Measurements from ENCODE around the gene KRTAP10-11.

Gene KRTAP10-11

DNA sequence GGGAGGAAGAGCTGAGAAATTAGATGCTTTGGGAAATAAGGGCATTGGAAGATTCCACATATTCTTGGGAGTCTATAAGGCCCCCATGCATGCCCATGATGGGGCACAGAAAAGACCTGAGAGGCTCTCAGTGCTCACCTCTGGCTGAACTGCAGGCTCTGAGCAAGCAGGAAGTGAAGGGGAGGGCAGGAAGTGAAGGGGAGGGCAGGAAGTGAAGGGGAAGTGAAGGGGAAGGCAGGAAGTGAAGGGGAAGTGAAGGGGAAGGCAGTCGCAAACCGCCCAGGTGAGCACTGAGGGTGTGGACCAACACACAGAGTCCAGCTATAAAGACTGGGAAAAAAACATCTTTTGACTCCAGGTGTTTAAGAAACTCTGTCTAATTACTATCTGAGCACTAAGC, 15.8 kb upstream of the KRTAP10-11 start:
- Histone ChIP-seq H3K4me3 (ENCODE audit: low read length) (peak overlapping the region; percentile 20; the same call in 1 of the 2 replicates), H3K9me2 (replicated peaks; ENCODE audit: control insufficient read depth, low read length) (no peaks in the 10 kb centered on the region), H3K79me2 (ENCODE audit: control insufficient read depth, low read length) (no peaks in the 10 kb centered on the region), H3K36me3 (ENCODE audit: control insufficient read depth, low read length) (no peaks in the 10 kb centered on the region), H3K4me2 (ENCODE audit: low read length) (peak overlapping the region; percentile 34), H3K4me1 (ENCODE audit: control insufficient read depth, low read length) (peaks cover 12% of the 10 kb centered on the region), H3K9me3 (ENCODE audit: control insufficient read depth, insufficient read depth, low read length) (peaks cover 41% of the 10 kb centered on the region), H4K20me1 (ENCODE audit: control insufficient read depth, insufficient read depth, low read depth, low read length) (no peaks in the 10 kb centered on the region), H3F3A (ENCODE audit: control insufficient read depth, insufficient read depth) (no peaks in the 10 kb centered on the region), H3K27ac (ENCODE audit: low read depth, low read length) (no peak overlapping the region), H3K27me3 (ENCODE audit: control insufficient read depth, low read length) (no peaks in the 10 kb centered on the region)
- TF ChIP-seq EZH2phosphoT487 (IDR thresholded peaks at IDR 0.05; ENCODE audit: borderline replicate concordance, low read length), result no peak
- TF ChIP-seq, protein P1, sequence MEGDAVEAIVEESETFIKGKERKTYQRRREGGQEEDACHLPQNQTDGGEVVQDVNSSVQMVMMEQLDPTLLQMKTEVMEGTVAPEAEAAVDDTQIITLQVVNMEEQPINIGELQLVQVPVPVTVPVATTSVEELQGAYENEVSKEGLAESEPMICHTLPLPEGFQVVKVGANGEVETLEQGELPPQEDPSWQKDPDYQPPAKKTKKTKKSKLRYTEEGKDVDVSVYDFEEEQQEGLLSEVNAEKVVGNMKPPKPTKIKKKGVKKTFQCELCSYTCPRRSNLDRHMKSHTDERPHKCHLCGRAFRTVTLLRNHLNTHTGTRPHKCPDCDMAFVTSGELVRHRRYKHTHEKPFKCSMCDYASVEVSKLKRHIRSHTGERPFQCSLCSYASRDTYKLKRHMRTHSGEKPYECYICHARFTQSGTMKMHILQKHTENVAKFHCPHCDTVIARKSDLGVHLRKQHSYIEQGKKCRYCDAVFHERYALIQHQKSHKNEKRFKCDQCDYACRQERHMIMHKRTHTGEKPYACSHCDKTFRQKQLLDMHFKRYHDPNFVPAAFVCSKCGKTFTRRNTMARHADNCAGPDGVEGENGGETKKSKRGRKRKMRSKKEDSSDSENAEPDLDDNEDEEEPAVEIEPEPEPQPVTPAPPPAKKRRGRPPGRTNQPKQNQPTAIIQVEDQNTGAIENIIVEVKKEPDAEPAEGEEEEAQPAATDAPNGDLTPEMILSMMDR (IDR thresholded peaks at IDR 0.05; ENCODE audit: low read depth, low read length, poor library complexity, severe bottlenecking), result no peak

DNA sequence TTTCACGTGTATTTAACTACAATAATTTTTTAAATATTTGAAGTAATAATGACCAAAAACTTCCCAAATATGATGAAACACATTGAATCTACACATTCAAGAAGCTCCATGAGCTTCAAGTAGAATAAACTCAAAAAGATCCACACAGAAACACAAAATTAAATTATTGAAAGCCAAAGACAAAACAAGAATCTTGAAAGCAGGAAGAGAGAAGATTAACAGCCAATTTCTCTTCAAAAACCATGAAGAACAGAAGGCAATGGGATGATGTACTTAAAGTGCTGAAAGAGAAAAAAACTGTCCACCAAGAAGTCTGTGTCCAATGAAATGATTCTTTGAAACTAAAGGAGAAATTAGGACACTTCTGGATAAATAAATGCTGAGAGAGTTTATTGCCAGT, 14.1 kb upstream of the KRTAP10-11 start:
- Histone ChIP-seq H3K9me3 (ENCODE audit: control insufficient read depth, insufficient read depth, low read length) (peaks cover 34% of the 10 kb centered on the region), H3K4me3 (ENCODE audit: low read length) (no peak overlapping the region)
- TF ChIP-seq EZH2phosphoT487 (IDR thresholded peaks at IDR 0.05; ENCODE audit: borderline replicate concordance, low read length), result no peak
- TF ChIP-seq, protein P1 (IDR thresholded peaks at IDR 0.05; ENCODE audit: low read depth, low read length, poor library complexity, severe bottlenecking), result no peak

DNA sequence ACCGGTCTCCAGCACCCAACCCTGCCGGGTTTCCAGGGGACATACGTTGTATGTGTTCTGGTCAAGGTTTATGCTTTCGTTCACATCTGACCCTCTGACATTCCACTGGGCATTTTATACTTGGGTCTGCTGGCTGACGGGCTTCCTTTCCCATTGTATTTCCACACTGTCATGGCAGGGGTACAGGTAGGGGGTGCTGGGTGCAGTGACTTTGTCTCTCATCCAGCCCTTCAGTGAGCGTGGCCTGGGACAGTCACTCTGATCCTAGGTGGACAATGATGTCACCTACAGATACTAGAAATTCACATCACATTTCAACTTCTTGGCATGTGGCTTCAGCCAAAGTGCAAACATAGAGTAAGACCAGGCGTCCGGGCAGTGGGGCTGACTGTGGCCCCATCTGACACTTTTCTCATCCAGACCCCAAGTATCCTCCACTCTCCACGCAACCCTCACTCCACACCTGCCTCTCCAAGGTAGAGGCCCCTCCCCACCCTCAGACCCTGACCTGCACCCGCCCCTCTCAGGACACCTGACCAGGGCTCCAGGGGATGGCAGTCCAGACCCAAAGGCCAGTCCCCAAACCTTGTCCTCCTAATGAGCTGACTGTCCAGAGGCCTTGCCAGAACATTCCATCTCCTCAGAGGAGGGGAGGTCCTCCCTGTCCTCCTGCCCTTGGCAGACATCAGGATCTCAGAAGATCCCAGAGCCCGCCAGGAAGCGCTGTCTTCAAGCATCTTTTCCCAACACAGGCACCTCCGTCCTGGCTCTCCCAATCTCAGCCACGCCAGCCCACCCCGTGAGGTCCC, 9.8 kb upstream of the KRTAP10-11 start:
- Histone ChIP-seq H3K27ac (ENCODE audit: low read depth, low read length) (no peak overlapping the region), H3K4me2 (ENCODE audit: low read length) (no peak overlapping the region), H3K9me2 (replicated peaks; ENCODE audit: control insufficient read depth, low read length) (no peaks in the 10 kb centered on the region), H4K20me1 (ENCODE audit: control insufficient read depth, insufficient read depth, low read depth, low read length) (no peaks in the 10 kb centered on the region), H3K27me3 (ENCODE audit: control insufficient read depth, low read length) (no peaks in the 10 kb centered on the region), H3K36me3 (ENCODE audit: control insufficient read depth, low read length) (no peaks in the 10 kb centered on the region), H3K4me1 (ENCODE audit: control insufficient read depth, low read length) (no peaks in the 10 kb centered on the region), H3K9me3 (ENCODE audit: control insufficient read depth, insufficient read depth, low read length) (peaks cover 5% of the 10 kb centered on the region; the same call in 1 of the 2 replicates), H3K79me2 (ENCODE audit: control insufficient read depth, low read length) (no peaks in the 10 kb centered on the region), H3K4me3 (ENCODE audit: low read length) (no peak overlapping the region), H3F3A (ENCODE audit: control insufficient read depth, insufficient read depth) (no peaks in the 10 kb centered on the region)
- no peak for TF ChIP-seq EZH2phosphoT487 (IDR thresholded peaks at IDR 0.05; ENCODE audit: borderline replicate concordance, low read length)
- TF ChIP-seq, protein P1 (IDR thresholded peaks at IDR 0.05; ENCODE audit: low read depth, low read length, poor library complexity, severe bottlenecking), result no peak

More for the DNA sequence above, 14.1 kb upstream of the KRTAP10-11 start:
- Histone ChIP-seq H3K27ac (ENCODE audit: low read depth, low read length) (no peak overlapping the region), H3F3A (ENCODE audit: control insufficient read depth, insufficient read depth) (no peaks in the 10 kb centered on the region), H3K27me3 (ENCODE audit: control insufficient read depth, low read length) (no peaks in the 10 kb centered on the region), H3K4me1 (ENCODE audit: control insufficient read depth, low read length) (peaks cover 12% of the 10 kb centered on the region), H3K9me2 (replicated peaks; ENCODE audit: control insufficient read depth, low read length) (no peaks in the 10 kb centered on the region), H4K20me1 (ENCODE audit: control insufficient read depth, insufficient read depth, low read depth, low read length) (no peaks in the 10 kb centered on the region), H3K79me2 (ENCODE audit: control insufficient read depth, low read length) (no peaks in the 10 kb centered on the region), H3K4me2 (ENCODE audit: low read length) (no peak overlapping the region), H3K36me3 (ENCODE audit: control insufficient read depth, low read length) (no peaks in the 10 kb centered on the region)
